Caco-2 (cell line): ENCODE results near the gene POLD2. TPM values are rescaled to one million over a fixed set of nuclear protein-coding genes. Genes with fewer than 3 reads are reported as not detected.

Experiments used
- BruUV-seq: library from RNA; stranded (reverse); fragments of 400-500 nt; replicated peaks from 2 replicates; lab custom pipeline; 2021; lab: Mats Ljungman, UMichigan
- CTCF ChIA-PET: fragments of 300-600 bp; sonication (Branson Sonifier 250); formaldehyde crosslinking; loops from one replicate; lab custom pipeline; 2022; ENCODE audit warnings: antibody characterized with exemption; lab: Charles Lee
- POLR2A ChIA-PET: fragments of 300-600 bp; sonication (Branson Sonifier 250); formaldehyde crosslinking; loops from one replicate; lab custom pipeline; 2022; ENCODE audit warnings: antibody characterized with exemption; lab: Charles Lee
- DNase-seq, 2 experiments: peaks; one replicate each; pipeline versions ENCODE4 v3.0.0 to v3.0.0-alpha.2; 2020 to 2022
- H3K27me3 ChIP-seq: replicated peaks from 2 replicates; pipeline ENCODE4 v1.6.0; 2011; ENCODE audit warnings: low read length; ENCODE audit not compliant: control insufficient read depth, insufficient read depth
- H3K36me3 ChIP-seq: 2 replicates; pipeline ENCODE4 v1.5.1; 2011; ENCODE audit warnings: low read length; ENCODE audit not compliant: control insufficient read depth, insufficient read depth
- H3K4me1 ChIP-seq: fragments of 250-450 bp; sonication (Bioruptor Pico); 2 replicates; pipeline ENCODE4 v1.5.1; 2020; ENCODE audit warnings: mild to moderate bottlenecking
- H3K4me3 ChIP-seq: 2 replicates; pipeline ENCODE4 v1.5.1; 2011; ENCODE audit warnings: low read depth, mild to moderate bottlenecking, control low read depth, low read length
- H3K9me3 ChIP-seq: fragments of 250-450 bp; sonication (Bioruptor Pico); 2 replicates; pipeline ENCODE4 v1.5.1; 2020; ENCODE audit warnings: mild to moderate bottlenecking, moderate library complexity
- H3K27ac Mint-ChIP-seq: one replicate; pipeline ENCODE4 v1.8.0; 2022; ENCODE audit warnings: mixed read lengths; ENCODE audit not compliant: unreplicated experiment
- H3K27me3 Mint-ChIP-seq: one replicate; pipeline ENCODE4 v1.8.0; 2022; ENCODE audit warnings: mixed read lengths; ENCODE audit not compliant: insufficient read depth, unreplicated experiment
- H3K36me3 Mint-ChIP-seq: one replicate; pipeline ENCODE4 v1.8.0; 2022; ENCODE audit warnings: mild to moderate bottlenecking, mixed read lengths; ENCODE audit not compliant: insufficient read depth, unreplicated experiment
- H3K4me1 Mint-ChIP-seq: one replicate; pipeline ENCODE4 v1.8.0; 2022; ENCODE audit warnings: low read depth, mixed read lengths; ENCODE audit not compliant: unreplicated experiment
- H3K4me3 Mint-ChIP-seq: one replicate; pipeline ENCODE4 v1.8.0; 2022; ENCODE audit warnings: mild to moderate bottlenecking, moderate library complexity, mixed read lengths; ENCODE audit not compliant: unreplicated experiment
- H3K9me3 Mint-ChIP-seq: one replicate; pipeline ENCODE4 v1.8.0; 2022; ENCODE audit warnings: mixed read lengths; ENCODE audit not compliant: unreplicated experiment
- CTCF ChIP-seq, 2 experiments: fragments of 200-600 bp in 1 of 2; IDR thresholded peaks; 1 replicate in 1 of 2; 2 replicates in 1 of 2; pipeline versions ENCODE4 v1.5.1 to v1.8.0; 2011 to 2022; ENCODE audit warnings: antibody characterized with exemption in 1 of 2, control low read depth in 1 of 2, inconsistent platforms in 1 of 2, low read depth in 1 of 2, low read length in 1 of 2, mild to moderate bottlenecking in 1 of 2, moderate library complexity in 1 of 2; ENCODE audit not compliant: insufficient read depth in 1 of 2, severe bottlenecking in 1 of 2, unreplicated experiment in 1 of 2
- intact Hi-C: fragments of 100-400 bp; cut with micrococcal nuclease; formaldehyde crosslinking; loops from one replicate; pipeline ENCODE4 v1.10.0; 2022; ENCODE audit not compliant: unreplicated experiment
- total RNA-seq: library from RNA; stranded (reverse); gene quantifications from 2 replicates; pipeline ENCODE4 v1.2.3, GENCODE V29; 2022

The POLD2 gene
- total RNA-seq, 1 experiment from 2014 or later: 140 TPM

GRCh38 chr7:44100458-44101302 is 22.7 kb downstream of the POLD2 start:
- no peak for DNase-seq
- Mint-ChIP-seq H3K27ac (no peak overlapping the region), H3K4me1 (no peaks in the 10 kb centered on the region), H3K4me3 (no peak overlapping the region), H3K27me3 (no peaks in the 10 kb centered on the region), H3K36me3 (no peaks in the 10 kb centered on the region), H3K9me3 (no peaks in the 10 kb centered on the region)
- ChIA-PET POLR2A (no interaction called here), CTCF (no interaction called here)
- Histone ChIP-seq H3K4me3 (no peak overlapping the region), H3K4me1 (no peaks in the 10 kb centered on the region; the same call in 1 of the 2 replicates), H3K36me3 (no peaks in the 10 kb centered on the region), H3K9me3 (no peaks in the 10 kb centered on the region), H3K27me3 (no peaks in the 10 kb centered on the region; the same call in 1 of the 2 replicates)
- no peak for TF ChIP-seq CTCF (IDR thresholded peaks at IDR 0.05; ENCODE audit: insufficient read depth in 1 of 2, low read depth in 1 of 2, low read length in 1 of 2, severe bottlenecking in 1 of 2, unreplicated experiment in 1 of 2)
- intact Hi-C loops: no loop called here
- no TSS peak for BruUV-seq

- H3K4me1 ChIP-seq: no peaks in the 10 kb centered on the region; the same call in 1 of the 2 replicates
- intact Hi-C loops: no loop called here
- no peak for DNase-seq
- no peak overlapping the region for H3K4me3 Mint-ChIP-seq
- no peak overlapping the region for H3K27ac Mint-ChIP-seq
- H3K36me3 ChIP-seq: no peaks in the 10 kb centered on the region
- H3K36me3 Mint-ChIP-seq: no peaks in the 10 kb centered on the region
- peaks cover 5% of the 10 kb centered on the region for H3K4me1 Mint-ChIP-seq
- no TSS peak for BruUV-seq
- no peaks in the 10 kb centered on the region for H3K9me3 Mint-ChIP-seq
- H3K9me3 ChIP-seq: no peaks in the 10 kb centered on the region
- no peak overlapping the region for H3K4me3 ChIP-seq
- no peaks in the 10 kb centered on the region for H3K27me3 ChIP-seq
- ChIA-PET POLR2A (no interaction called here), CTCF (no interaction called here)
- TF ChIP-seq CTCF (IDR thresholded peaks at IDR 0.05; ENCODE audit: insufficient read depth in 1 of 2, low read depth in 1 of 2, low read length in 1 of 2, severe bottlenecking in 1 of 2, unreplicated experiment in 1 of 2): no peak
- no peaks in the 10 kb centered on the region for H3K27me3 Mint-ChIP-seq
Observed at GRCh38 chr7:44099669-44100068, 23.7 kb downstream of the POLD2 start.

- H3K4me3 ChIP-seq: no peak overlapping the region
- Mint-ChIP-seq H3K36me3 (no peaks in the 10 kb centered on the region), H3K4me3 (no peak overlapping the region), H3K27ac (no peak overlapping the region), H3K4me1 (peaks cover 7% of the 10 kb centered on the region), H3K9me3 (no peaks in the 10 kb centered on the region), H3K27me3 (no peaks in the 10 kb centered on the region)
- no peaks in the 10 kb centered on the region for H3K36me3 ChIP-seq
- intact Hi-C loops: no loop called here
- ChIA-PET POLR2A (interaction anchor here (1.0 kb wide), 1 partner anchor 25 kb away, joined by 4 read pairs; no protein-coding TSS in a partner anchor), CTCF (no interaction called here)
- BruUV-seq: no TSS peak
- no peak for DNase-seq
- H3K4me1 ChIP-seq: no peaks in the 10 kb centered on the region; the same call in 1 of the 2 replicates
- TF ChIP-seq CTCF (IDR thresholded peaks at IDR 0.05; ENCODE audit: insufficient read depth in 1 of 2, low read depth in 1 of 2, low read length in 1 of 2, severe bottlenecking in 1 of 2, unreplicated experiment in 1 of 2): no peak
- H3K9me3 ChIP-seq: no peaks in the 10 kb centered on the region
- H3K27me3 ChIP-seq: no peaks in the 10 kb centered on the region
Observed at GRCh38 chr7:44098092-44099068, 25.0 kb downstream of the POLD2 start.
